ENCODE measurements around the gene SCD5.

SCD5 gene

DNA sequence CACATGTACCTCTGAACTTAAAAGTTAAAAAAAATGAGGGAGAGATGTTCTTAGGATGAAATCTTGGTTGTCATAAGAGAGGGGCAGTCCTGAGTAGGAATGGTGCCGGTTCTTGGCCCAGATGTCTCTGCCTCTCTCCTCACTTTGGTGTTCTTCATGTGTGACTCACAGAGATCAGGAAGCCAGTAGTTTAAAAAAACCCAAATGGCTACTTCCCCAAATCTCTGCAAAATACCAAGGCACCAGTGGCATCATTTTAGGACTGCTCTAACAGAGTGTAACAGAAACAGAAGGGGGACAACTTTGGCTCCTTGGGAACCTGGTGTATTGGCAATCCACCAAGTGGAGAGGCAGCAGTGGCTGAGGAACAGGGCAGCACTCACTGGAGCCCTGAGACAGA, 116.8 kb downstream of the SCD5 start:
- DNase-seq, result no peak

- no peak for DNase-seq
Observed at GRCh38 chr4:82680834-82681233, 117.8 kb downstream of the SCD5 start.

DNA sequence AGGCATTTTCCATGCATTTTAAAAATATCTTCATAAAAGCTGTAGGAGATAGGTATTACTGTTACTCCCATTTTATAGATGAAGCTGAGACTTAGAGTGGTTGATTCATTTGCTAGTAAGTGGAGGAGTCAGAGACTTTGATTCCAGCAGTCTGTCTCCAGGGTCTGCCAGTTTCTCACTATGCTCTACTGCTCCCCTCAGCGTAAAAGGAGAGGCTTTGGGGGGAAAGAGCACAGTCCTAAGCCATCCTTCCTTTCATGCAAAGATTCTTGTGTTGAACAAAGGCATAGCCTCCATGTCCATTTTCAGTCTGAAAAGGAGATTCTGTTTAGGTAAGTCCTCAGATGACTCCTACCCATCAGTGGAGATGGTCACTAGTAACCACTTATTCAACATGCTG, 119.1 kb downstream of the SCD5 start:
- no peak for DNase-seq

DNA sequence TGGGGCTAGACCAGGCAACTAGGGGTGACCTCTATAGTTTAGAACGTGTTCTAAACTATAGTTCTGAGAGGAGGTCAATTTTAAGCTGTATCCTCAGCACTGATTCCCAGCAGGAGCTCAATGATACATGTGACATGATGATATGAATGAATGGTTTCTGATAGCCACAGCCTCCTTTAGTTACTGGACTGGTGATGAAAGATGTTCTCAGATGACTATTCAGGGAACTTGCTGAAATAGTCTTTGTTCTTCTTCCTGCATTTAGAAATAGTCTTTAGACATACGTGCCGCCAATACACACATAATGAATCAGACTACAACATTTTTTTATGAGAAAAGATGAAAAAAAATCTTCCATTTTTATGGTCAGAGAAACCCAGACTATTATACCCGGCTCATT, 120.5 kb downstream of the SCD5 start:
- DNase-seq, result no peak

DNA sequence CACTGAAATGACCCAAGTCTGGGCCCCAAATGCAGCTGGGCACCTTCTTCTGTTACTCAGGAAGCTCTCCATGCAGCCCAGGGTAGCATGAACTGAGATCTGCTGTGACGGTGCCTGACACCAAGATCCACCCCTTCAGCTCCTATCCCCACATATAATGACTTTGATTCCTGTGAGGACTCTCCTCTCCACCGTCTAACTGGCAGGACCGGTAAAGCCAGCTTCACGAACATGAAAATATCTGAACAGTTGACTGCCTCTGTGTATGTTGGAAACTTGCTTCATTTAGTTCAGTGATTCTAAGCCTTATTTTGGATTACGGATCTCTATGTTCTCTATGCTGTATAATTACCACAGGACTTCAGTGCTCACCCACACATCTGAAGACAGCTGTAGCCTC, 121.3 kb downstream of the SCD5 start:
- no peak for DNase-seq

- DNase-seq, result no peak
Observed at GRCh38 chr4:82667761-82668480, 130.7 kb downstream of the SCD5 start.

GRCh38 chr4:82666970-82667665, 131.5 kb downstream of the SCD5 start:
- DNase-seq, result no peak

GRCh38 chr4:82661181-82661992, 137.2 kb downstream of the SCD5 start:
- no peak for DNase-seq

DNA sequence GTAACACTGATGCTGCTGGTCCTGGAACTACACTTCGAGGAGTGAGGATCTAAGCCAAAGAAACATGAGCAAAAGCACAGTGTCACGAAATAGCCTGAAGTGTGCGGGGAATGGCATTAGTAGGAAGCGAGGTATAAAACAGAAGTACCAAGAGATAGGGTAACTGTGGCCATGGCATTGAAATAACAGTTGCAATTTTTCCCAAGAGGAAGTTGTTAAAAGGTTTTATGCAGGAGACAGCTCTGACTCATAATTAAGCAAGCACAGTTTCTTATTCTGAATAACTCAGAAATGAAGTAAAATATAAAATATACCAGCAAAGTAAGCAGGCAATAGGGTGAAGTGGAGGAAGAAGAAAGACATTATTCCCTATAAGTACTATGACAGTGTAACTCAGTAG, 146.5 kb downstream of the SCD5 start:
- DNase-seq, result no peak

DNA sequence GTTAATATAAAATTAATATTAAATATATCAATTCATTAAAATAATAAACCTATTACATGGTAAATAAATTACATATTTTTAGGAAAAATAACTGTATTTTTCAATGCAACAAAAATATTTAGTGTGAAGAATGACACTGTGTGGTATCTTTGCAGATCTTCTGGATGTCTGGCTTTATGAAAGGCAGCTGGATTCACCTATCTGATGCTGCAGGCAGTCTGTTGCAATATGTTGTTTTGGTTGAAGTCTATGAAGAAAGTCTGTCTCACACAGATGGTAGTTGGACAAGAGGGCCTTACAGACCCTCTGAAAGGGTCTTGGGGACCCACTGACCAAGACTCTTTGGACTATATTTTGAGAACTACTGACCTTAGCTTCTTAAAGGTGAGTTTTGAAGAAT, 147.7 kb downstream of the SCD5 start:
- no peak for DNase-seq

DNA sequence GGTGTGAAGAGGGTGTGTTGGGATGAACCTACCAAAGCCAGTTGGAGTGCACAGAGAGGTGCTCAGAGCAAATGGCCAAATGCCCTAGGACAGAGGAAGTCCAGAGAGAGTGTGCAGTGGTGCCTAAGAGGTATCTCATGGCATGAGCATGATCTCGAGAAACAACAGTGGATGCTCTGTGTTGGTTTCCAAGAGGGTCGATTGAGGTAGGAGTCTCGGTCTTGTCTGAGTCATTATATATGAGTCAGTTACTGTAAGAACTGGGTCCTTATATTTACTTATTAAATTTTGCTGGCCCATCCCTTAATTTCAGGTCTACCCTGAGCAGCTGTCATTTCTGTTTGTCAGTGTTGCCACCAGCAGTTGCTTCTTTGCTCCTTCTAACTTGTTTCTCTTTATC, 150.2 kb downstream of the SCD5 start:
- no peak for DNase-seq

GRCh38 chr4:82645936-82646565, 152.5 kb downstream of the SCD5 start:
- DNase-seq, result no peak

GRCh38 chr4:82644734-82645126, 153.9 kb downstream of the SCD5 start:
- no peak for DNase-seq

GRCh38 chr4:82643994-82644733, 154.4 kb downstream of the SCD5 start:
- DNase-seq, result no peak

GRCh38 chr4:82642331-82642730, 156.3 kb downstream of the SCD5 start:
- DNase-seq, result no peak

DNA sequence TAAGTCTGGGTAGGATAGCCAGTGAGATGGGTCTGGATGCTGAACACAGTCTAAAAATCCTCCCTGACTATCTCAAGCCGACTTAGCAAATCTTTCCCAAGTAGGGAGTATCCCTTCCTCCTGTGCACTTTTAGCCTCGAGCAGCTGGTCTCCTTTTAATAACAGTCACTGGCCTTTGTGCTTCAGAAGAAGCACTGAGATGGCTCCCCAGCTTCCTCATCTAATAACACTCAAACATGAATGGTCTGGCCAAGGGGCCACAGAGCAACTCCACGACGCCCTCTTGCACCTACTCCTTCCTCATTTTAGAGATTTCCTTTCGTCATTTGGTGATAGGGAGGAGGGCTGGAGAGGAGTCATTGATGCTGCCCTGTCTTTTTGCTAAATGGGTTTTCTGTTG, 158.1 kb downstream of the SCD5 start:
- DNase-seq, result no peak

DNA sequence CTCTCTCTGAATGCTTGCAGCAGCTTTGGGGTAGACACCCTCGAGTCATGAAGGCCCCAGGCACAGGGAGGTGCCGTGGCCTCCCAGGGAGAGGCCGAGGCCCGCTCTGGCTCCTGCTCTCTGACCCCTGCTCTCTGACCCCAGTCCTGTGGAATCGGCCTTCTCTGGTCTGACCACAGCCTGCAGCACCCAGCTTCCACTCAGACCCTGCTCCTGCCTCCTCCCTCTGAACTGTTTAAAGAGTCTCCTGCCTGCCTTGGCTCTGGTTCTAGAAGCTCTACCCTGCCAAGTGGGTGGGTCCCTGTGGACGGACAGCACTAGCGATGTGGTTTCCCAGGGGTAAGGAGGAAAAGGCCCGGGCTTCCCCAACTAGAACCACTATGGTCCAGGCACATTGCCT, 158.6 kb downstream of the SCD5 start:
- DNase-seq, result no peak

DNA sequence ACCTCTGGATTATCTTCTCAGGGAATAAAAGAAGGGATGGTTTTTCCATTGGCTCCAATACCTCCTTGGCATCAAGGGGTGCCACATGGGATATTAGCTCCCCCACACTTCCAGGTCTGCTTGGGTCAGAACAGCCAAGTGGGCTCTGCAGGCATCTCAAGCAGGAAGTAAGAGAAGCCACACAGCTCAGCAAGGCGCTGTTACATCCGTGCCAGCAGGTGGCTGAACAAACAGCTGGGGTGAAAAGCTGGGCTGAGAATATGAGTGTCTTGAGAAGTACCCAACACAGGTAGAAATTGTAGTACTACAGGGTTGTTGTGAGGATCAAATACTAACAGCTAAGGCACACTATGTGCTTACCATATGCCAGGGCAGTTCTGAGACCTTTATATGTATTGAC, 160.1 kb downstream of the SCD5 start:
- no peak for DNase-seq

GRCh38 chr4:82630079-82630478, 168.5 kb downstream of the SCD5 start:
- DNase-seq, result no peak

GRCh38 chr4:82629238-82630000, 169.2 kb downstream of the SCD5 start:
- DNase-seq, result no peak

GRCh38 chr4:82626251-82626868, 172.2 kb downstream of the SCD5 start:
- DNase-seq, result no peak

Measured in activated CD4-positive, CD25-positive, alpha-beta regulatory T cell (primary cell).